Right atrium auricular region (tissue), 2 donors: ENCODE results near the gene KCTD11. TPM values are rescaled to one million over a fixed set of nuclear protein-coding genes. Genes with fewer than 3 reads are reported as not detected.

Source experiments
- DNase-seq: peaks from one replicate; pipeline ENCODE4 v3.0.0-alpha.2; 2019; ENCODE audit warnings: low spot score
- H3K27ac ChIP-seq, 2 donors: fragments of 200-600 bp; sonication (generic); 1 replicate in 1 of 2; 2 replicates in 1 of 2; pipeline ENCODE4 v1.5.1; 2016 to 2019
- H3K27me3 ChIP-seq, 2 donors: fragments of 200-600 bp; sonication (generic); one replicate each; pipeline versions ENCODE4 v1.5.1 to v1.6.0; 2017 to 2019
- H3K36me3 ChIP-seq: fragments of 200-600 bp; sonication (generic); one replicate; pipeline ENCODE4 v1.5.1; 2016
- H3K4me1 ChIP-seq, 2 donors: fragments of 200-600 bp; sonication (generic); one replicate each; pipeline versions ENCODE4 v1.5.1 to v1.6.0; 2017 to 2019
- H3K4me3 ChIP-seq, 2 donors: fragments of 200-600 bp; sonication (generic); 1 replicate in 1 of 2; 2 replicates in 1 of 2; pipeline ENCODE4 v1.5.1; 2017 to 2019; ENCODE audit warnings: mild to moderate bottlenecking in 1 of 2, moderate library complexity in 1 of 2
- H3K9me3 ChIP-seq, 2 donors: fragments of 200-600 bp; sonication (generic); one replicate each; pipeline ENCODE4 v1.5.1; 2019
- CTCF ChIP-seq, 2 donors: fragments of 200-600 bp; sonication (generic); IDR thresholded peaks; one replicate each; pipeline ENCODE4 v1.5.1; 2019; ENCODE audit warnings: antibody characterized with exemption in 2 of 2
- total RNA-seq, 2 donors: library from RNA; depleted of rRNA; stranded (reverse); fragments of >200 nt; gene quantifications; one replicate each; pipeline ENCODE4 v1.1.0, GENCODE V29; 2016

The KCTD11 gene
- total RNA-seq, 2 donors from 2014 or later = 4.2 to 6.9 TPM

- Histone ChIP-seq H3K36me3 (peaks cover 44% of the 10 kb centered on the region), H3K9me3 (no peaks in the 10 kb centered on the region), H3K27ac (peak overlapping the region; percentile 99), H3K27me3 (no peaks in the 10 kb centered on the region), H3K4me3 (peak overlapping the region; percentile 90 to 95), H3K4me1 (peaks cover 0 to 38% of the 10 kb centered on the region in 2 donors)
- peak; percentile 82 for DNase-seq
- TF ChIP-seq CTCF (IDR thresholded peaks at IDR 0.05) = no peak
These were observed 43.1 kb upstream of the KCTD11 start for GRCh38 chr17:7308625-7309433.

GRCh38 chr17:7309628-7310027 lies 42.3 kb upstream of the KCTD11 start:
- H3K36me3 ChIP-seq = peaks cover 47% of the 10 kb centered on the region
- TF ChIP-seq CTCF (IDR thresholded peaks at IDR 0.05) = no peak
- peaks cover 0 to 46% of the 10 kb centered on the region in 2 donors for H3K4me1 ChIP-seq
- H3K27ac ChIP-seq = peak overlapping the region; percentile 99
- no peak for DNase-seq
- H3K9me3 ChIP-seq = no peaks in the 10 kb centered on the region
- peak overlapping the region in 1 of 2 donors; percentile 90 for H3K4me3 ChIP-seq
- H3K27me3 ChIP-seq = no peaks in the 10 kb centered on the region

- Histone ChIP-seq H3K4me3 (no peak overlapping the region), H3K27me3 (no peaks in the 10 kb centered on the region), H3K4me1 (peaks cover 0 to 53% of the 10 kb centered on the region in 2 donors), H3K36me3 (peaks cover 47% of the 10 kb centered on the region), H3K9me3 (no peaks in the 10 kb centered on the region), H3K27ac (no peak overlapping the region)
- no peak for TF ChIP-seq CTCF (IDR thresholded peaks at IDR 0.05)
- DNase-seq = no peak
These were observed 40.8 kb upstream of the KCTD11 start for GRCh38 chr17:7311110-7311705.

GRCh38 chr17:7312432-7313087 lies 39.4 kb upstream of the KCTD11 start:
- Histone ChIP-seq H3K4me3 (no peak overlapping the region), H3K9me3 (no peaks in the 10 kb centered on the region), H3K4me1 (peaks cover 0 to 49% of the 10 kb centered on the region in 2 donors), H3K27me3 (no peaks in the 10 kb centered on the region), H3K36me3 (peaks cover 54% of the 10 kb centered on the region), H3K27ac (no peak overlapping the region)
- no peak for DNase-seq
- no peak for TF ChIP-seq CTCF (IDR thresholded peaks at IDR 0.05)

GRCh38 chr17:7313088-7313889 lies 38.7 kb upstream of the KCTD11 start:
- no peak overlapping the region for H3K27ac ChIP-seq
- no peak overlapping the region for H3K4me3 ChIP-seq
- H3K9me3 ChIP-seq = no peaks in the 10 kb centered on the region
- TF ChIP-seq CTCF (IDR thresholded peaks at IDR 0.05) = no peak
- no peak for DNase-seq
- no peaks in the 10 kb centered on the region for H3K27me3 ChIP-seq
- peaks cover 62% of the 10 kb centered on the region for H3K36me3 ChIP-seq
- peaks cover 0 to 47% of the 10 kb centered on the region in 2 donors for H3K4me1 ChIP-seq
